IMR-90 (cell line): Measurements from ENCODE around the gene IQUB.

Source experiments
- MAFK ChIP-seq: IDR thresholded peaks from 2 replicates; pipeline ENCODE4 v1.6.1; 2012; ENCODE audit warnings: low read depth, low read length, improper control_type of control experiment
- MAZ ChIP-seq: IDR thresholded peaks from 2 replicates; pipeline ENCODE4 v1.6.1; 2012; ENCODE audit warnings: low read depth, mild to moderate bottlenecking, low read length, improper control_type of control experiment, moderate library complexity, borderline replicate concordance
- RAD21 ChIP-seq: IDR thresholded peaks from 2 replicates; pipeline ENCODE4 v1.6.1; 2012; ENCODE audit warnings: low read length, improper control_type of control experiment
- RCOR1 ChIP-seq: IDR thresholded peaks from 2 replicates; pipeline ENCODE4 v1.6.1; 2012; ENCODE audit warnings: mild to moderate bottlenecking, low read length, improper control_type of control experiment; ENCODE audit not compliant: insufficient replicate concordance
- SMC3 ChIP-seq: fragments of 150-350 bp; IDR thresholded peaks from 2 replicates; pipeline ENCODE4 v1.6.1; 2016; ENCODE audit warnings: low read depth, mild to moderate bottlenecking, antibody characterized with exemption, low read length, moderate library complexity
- TF ChIP-seq, protein P1 (sequence below): conservative IDR thresholded peaks from 2 replicates; pipeline ENCODE4 v1.5.1; 2012; ENCODE audit warnings: mild to moderate bottlenecking, low read depth, low read length, improper control_type of control experiment

DNA sequence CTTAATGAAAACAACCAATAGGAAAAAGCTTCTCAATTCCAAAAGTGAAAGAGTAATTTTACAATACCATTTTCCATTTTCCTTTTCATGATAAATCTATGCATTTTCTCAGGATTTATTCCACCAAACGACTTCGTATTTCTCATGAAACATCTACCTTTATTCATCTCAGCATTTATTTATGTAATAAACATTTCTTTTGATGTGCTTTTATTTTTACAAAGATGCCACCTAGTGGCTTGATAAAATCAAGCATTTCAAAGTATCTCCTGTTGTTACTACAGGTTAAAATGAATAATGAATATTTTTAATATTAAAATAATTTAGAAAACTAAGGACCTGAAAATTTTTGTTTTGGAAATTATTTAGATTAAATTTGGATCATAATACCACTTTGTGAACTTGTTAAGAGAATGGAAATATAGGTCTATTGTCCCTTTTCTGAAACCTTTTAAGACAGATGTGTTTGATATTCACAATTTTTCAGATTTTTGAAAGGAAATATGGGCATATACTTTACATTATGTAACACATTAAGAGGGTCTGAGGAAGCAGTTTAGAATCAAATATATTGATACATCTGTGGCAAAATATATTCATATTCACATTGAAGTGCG lies 2.7 kb upstream of the IQUB start:
- TF ChIP-seq, protein P1, sequence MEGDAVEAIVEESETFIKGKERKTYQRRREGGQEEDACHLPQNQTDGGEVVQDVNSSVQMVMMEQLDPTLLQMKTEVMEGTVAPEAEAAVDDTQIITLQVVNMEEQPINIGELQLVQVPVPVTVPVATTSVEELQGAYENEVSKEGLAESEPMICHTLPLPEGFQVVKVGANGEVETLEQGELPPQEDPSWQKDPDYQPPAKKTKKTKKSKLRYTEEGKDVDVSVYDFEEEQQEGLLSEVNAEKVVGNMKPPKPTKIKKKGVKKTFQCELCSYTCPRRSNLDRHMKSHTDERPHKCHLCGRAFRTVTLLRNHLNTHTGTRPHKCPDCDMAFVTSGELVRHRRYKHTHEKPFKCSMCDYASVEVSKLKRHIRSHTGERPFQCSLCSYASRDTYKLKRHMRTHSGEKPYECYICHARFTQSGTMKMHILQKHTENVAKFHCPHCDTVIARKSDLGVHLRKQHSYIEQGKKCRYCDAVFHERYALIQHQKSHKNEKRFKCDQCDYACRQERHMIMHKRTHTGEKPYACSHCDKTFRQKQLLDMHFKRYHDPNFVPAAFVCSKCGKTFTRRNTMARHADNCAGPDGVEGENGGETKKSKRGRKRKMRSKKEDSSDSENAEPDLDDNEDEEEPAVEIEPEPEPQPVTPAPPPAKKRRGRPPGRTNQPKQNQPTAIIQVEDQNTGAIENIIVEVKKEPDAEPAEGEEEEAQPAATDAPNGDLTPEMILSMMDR, result peak; percentile 41
- TF ChIP-seq RCOR1 (no peak), RAD21 (no peak), MAFK (no peak), SMC3 (no peak), MAZ (no peak)
